SU-DHL-6 (cell line): ENCODE measurements around the gene DIAPH2.

Experiments used
- EZH2phosphoT487 ChIP-seq: fragments of 200-600 bp; sonication (generic), shearing (Covaris generic); conservative IDR thresholded peaks from 2 replicates; pipeline ENCODE4 v1.6.1; 2018; ENCODE audit warnings: mild to moderate bottlenecking, antibody characterized with exemption, low read length, moderate library complexity, mixed read lengths
- TF ChIP-seq, protein P1 (sequence below): fragments of 200-600 bp; sonication (generic); IDR thresholded peaks from one replicate; pipeline ENCODE4 v1.5.1; 2017; ENCODE audit warnings: antibody characterized with exemption, mild to moderate bottlenecking, low read length, moderate library complexity; ENCODE audit not compliant: insufficient read depth, poor library complexity, severe bottlenecking

DNA sequence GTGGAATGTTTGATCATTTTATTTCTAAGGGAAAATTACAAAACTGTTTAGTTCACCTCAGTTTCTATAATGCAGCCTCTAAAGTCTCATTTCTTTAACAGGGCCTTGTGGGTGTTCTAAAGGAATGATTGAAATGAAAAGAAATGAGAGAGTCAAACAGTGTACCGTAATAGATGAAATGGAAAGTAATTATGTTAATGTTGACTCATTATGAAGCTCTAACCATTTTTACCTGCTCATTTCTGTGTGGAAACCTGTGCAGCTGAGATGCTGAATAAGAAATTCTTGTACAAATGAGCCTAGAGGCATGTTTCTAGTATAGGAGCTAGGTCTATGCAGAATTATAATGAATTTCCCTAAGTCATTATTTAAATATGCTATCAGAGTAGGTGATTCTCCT, 153.9 kb downstream of the DIAPH2 start:
- TF ChIP-seq, protein P1, sequence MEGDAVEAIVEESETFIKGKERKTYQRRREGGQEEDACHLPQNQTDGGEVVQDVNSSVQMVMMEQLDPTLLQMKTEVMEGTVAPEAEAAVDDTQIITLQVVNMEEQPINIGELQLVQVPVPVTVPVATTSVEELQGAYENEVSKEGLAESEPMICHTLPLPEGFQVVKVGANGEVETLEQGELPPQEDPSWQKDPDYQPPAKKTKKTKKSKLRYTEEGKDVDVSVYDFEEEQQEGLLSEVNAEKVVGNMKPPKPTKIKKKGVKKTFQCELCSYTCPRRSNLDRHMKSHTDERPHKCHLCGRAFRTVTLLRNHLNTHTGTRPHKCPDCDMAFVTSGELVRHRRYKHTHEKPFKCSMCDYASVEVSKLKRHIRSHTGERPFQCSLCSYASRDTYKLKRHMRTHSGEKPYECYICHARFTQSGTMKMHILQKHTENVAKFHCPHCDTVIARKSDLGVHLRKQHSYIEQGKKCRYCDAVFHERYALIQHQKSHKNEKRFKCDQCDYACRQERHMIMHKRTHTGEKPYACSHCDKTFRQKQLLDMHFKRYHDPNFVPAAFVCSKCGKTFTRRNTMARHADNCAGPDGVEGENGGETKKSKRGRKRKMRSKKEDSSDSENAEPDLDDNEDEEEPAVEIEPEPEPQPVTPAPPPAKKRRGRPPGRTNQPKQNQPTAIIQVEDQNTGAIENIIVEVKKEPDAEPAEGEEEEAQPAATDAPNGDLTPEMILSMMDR: no peak
- TF ChIP-seq EZH2phosphoT487: no peak
